ENCODE measurements around the gene SSR3.

SSR3 gene

DNA sequence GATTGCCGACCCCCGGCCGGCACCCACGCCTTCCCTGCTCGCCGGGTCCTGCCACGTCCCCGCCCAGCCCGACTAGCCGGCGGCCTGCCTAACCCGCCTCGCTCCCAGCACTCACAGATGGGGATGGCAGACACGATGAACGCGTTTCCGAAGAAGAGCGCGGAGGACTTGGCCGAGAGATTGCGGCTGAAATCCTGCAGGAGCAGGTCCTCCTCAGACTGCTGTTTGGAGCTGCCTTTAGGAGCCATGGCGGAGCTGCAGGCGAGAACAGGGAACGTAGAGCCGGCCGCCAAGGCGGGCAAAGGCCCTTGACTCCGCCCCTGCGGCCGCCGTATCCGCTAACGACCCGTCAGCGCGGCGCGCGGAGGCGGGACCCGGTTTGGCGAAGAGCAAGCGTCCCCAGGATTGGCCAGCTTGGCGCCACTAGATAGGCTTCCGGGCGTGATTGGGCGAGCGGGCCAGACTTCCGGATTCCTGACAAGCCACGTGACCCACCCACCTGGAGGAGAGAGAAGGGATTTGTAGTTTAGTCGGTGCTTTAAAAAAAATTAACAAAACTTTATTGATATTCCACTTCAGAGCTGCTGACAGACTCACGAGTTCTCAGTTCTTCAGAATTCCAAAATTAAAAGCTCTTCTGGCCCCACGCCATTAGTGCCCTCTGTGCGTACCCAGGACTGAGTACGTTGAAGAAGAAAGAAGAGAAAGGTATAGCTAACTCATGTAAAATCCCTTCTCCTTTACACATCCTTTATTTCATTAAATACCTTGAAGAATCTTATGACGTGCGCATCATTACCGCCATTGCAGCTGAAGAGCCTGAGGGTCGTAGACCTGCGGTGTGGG, at the start of gene SSR3:
SSR3 (minus strand) TSS at position 276 of the 846 bp plus-strand sequence; CDS start at position 248, 28 bp downstream.
- Histone ChIP-seq H3K27me3 (ENCODE audit: control insufficient read depth in 2 of 2, insufficient read depth in 2 of 2, low read length in 2 of 2) (no peaks in the 10 kb centered on the region), H3K4me1 (ENCODE audit: control insufficient read depth in 2 of 2, insufficient read depth in 2 of 2, low read length in 2 of 2) (peaks cover 8 to 12% of the 10 kb centered on the region in 2 donors), H3K9ac (ENCODE audit: low read depth in 1 of 2, low read length in 2 of 2) (peak within 1 kb of the TSS; percentile 88 to 90), H3K36me3 (ENCODE audit: control insufficient read depth in 2 of 2, insufficient read depth in 2 of 2, low read length in 2 of 2) (peaks cover 10 to 21% of the 10 kb centered on the region in 2 donors), H3K27ac (ENCODE audit: low read depth in 2 of 2, low read length in 2 of 2) (peak within 1 kb of the TSS; percentile 80 to 93), H3K4me3 (ENCODE audit: low read length in 2 of 2) (peak within 1 kb of the TSS; percentile 96 to 99), H3K9me3 (ENCODE audit: control insufficient read depth in 2 of 2, low read length in 2 of 2) (no peaks in the 10 kb centered on the region)

GRCh38 chr3:156604064-156604641, 49.2 kb upstream of the SSR3 start:
- Histone ChIP-seq H3K27ac (ENCODE audit: low read depth in 2 of 2, low read length in 2 of 2) (no peak overlapping the region), H3K4me3 (ENCODE audit: low read length in 2 of 2) (no peak overlapping the region), H3K27me3 (ENCODE audit: control insufficient read depth in 2 of 2, insufficient read depth in 2 of 2, low read length in 2 of 2) (no peaks in the 10 kb centered on the region), H3K4me1 (ENCODE audit: control insufficient read depth in 2 of 2, insufficient read depth in 2 of 2, low read length in 2 of 2) (peaks cover 0 to 4% of the 10 kb centered on the region in 2 donors), H3K9me3 (ENCODE audit: control insufficient read depth in 2 of 2, low read length in 2 of 2) (no peaks in the 10 kb centered on the region), H3K36me3 (ENCODE audit: control insufficient read depth in 2 of 2, insufficient read depth in 2 of 2, low read length in 2 of 2) (no peaks in the 10 kb centered on the region), H3K9ac (ENCODE audit: low read depth in 1 of 2, low read length in 2 of 2) (no peak overlapping the region)

DNA sequence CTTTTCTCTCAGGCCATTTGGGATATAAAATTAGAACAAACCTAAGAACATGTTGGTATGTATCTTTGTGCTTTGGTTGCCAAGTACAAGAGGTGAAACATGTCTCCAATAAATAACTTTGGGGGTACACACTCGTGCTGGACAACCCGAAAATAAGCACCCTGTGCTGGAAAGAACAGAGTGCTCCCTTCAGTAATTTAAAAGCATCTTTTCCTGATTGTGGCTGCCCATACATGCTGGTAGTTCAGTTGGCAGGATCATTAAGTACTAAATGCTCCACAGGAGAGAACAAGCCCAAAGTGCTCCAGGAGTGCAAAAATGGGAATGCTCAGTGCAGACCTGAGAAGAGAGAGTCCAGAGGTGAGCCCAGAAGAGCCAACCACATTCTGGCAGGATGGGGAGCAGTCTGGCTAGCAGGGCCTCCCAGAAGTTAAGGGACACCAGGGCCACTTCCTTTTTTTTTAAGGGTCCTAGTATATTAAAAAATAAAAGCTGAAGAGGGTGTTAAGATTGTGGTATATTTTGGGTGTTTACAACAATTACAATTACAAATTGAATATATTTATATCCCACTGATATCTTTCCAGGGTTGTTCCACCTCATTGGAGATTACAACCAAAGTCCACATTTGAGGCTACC, 48.6 kb upstream of the SSR3 start:
- H3K36me3 ChIP-seq (ENCODE audit: control insufficient read depth in 2 of 2, insufficient read depth in 2 of 2, low read length in 2 of 2) = no peaks in the 10 kb centered on the region
- H3K4me1 ChIP-seq (ENCODE audit: control insufficient read depth in 2 of 2, insufficient read depth in 2 of 2, low read length in 2 of 2) = peaks cover 0 to 4% of the 10 kb centered on the region in 2 donors
- H3K9me3 ChIP-seq (ENCODE audit: control insufficient read depth in 2 of 2, low read length in 2 of 2) = no peaks in the 10 kb centered on the region
- H3K27me3 ChIP-seq (ENCODE audit: control insufficient read depth in 2 of 2, insufficient read depth in 2 of 2, low read length in 2 of 2) = no peaks in the 10 kb centered on the region
- no peak overlapping the region for H3K9ac ChIP-seq (ENCODE audit: low read depth in 1 of 2, low read length in 2 of 2)
- no peak overlapping the region for H3K4me3 ChIP-seq (ENCODE audit: low read length in 2 of 2)
- H3K27ac ChIP-seq (ENCODE audit: low read depth in 2 of 2, low read length in 2 of 2) = no peak overlapping the region

- H3K9me3 ChIP-seq (ENCODE audit: control insufficient read depth in 2 of 2, low read length in 2 of 2) = no peaks in the 10 kb centered on the region
- H3K36me3 ChIP-seq (ENCODE audit: control insufficient read depth in 2 of 2, insufficient read depth in 2 of 2, low read length in 2 of 2) = no peaks in the 10 kb centered on the region
- no peak overlapping the region for H3K27ac ChIP-seq (ENCODE audit: low read depth in 2 of 2, low read length in 2 of 2)
- H3K9ac ChIP-seq (ENCODE audit: low read depth in 1 of 2, low read length in 2 of 2) = no peak overlapping the region
- peaks cover 0 to 4% of the 10 kb centered on the region in 2 donors for H3K4me1 ChIP-seq (ENCODE audit: control insufficient read depth in 2 of 2, insufficient read depth in 2 of 2, low read length in 2 of 2)
- no peaks in the 10 kb centered on the region for H3K27me3 ChIP-seq (ENCODE audit: control insufficient read depth in 2 of 2, insufficient read depth in 2 of 2, low read length in 2 of 2)
- H3K4me3 ChIP-seq (ENCODE audit: low read length in 2 of 2) = no peak overlapping the region
Measured at GRCh38 chr3:156602424-156602823, 47.5 kb upstream of the SSR3 start.

- H3K36me3 ChIP-seq (ENCODE audit: control insufficient read depth in 2 of 2, insufficient read depth in 2 of 2, low read length in 2 of 2) = no peaks in the 10 kb centered on the region
- no peak overlapping the region for H3K9ac ChIP-seq (ENCODE audit: low read depth in 1 of 2, low read length in 2 of 2)
- H3K9me3 ChIP-seq (ENCODE audit: control insufficient read depth in 2 of 2, low read length in 2 of 2) = no peaks in the 10 kb centered on the region
- no peaks in the 10 kb centered on the region for H3K27me3 ChIP-seq (ENCODE audit: control insufficient read depth in 2 of 2, insufficient read depth in 2 of 2, low read length in 2 of 2)
- H3K4me1 ChIP-seq (ENCODE audit: control insufficient read depth in 2 of 2, insufficient read depth in 2 of 2, low read length in 2 of 2) = peaks cover 0 to 4% of the 10 kb centered on the region in 2 donors
- H3K27ac ChIP-seq (ENCODE audit: low read depth in 2 of 2, low read length in 2 of 2) = no peak overlapping the region
- H3K4me3 ChIP-seq (ENCODE audit: low read length in 2 of 2) = no peak overlapping the region
Measured at GRCh38 chr3:156601497-156601896, 46.6 kb upstream of the SSR3 start.

- Histone ChIP-seq H3K4me1 (ENCODE audit: control insufficient read depth in 2 of 2, insufficient read depth in 2 of 2, low read length in 2 of 2) (peaks cover 0 to under 1% of the 10 kb centered on the region in 2 donors), H3K27me3 (ENCODE audit: control insufficient read depth in 2 of 2, insufficient read depth in 2 of 2, low read length in 2 of 2) (no peaks in the 10 kb centered on the region), H3K9ac (ENCODE audit: low read depth in 1 of 2, low read length in 2 of 2) (no peak overlapping the region), H3K4me3 (ENCODE audit: low read length in 2 of 2) (no peak overlapping the region), H3K27ac (ENCODE audit: low read depth in 2 of 2, low read length in 2 of 2) (no peak overlapping the region), H3K36me3 (ENCODE audit: control insufficient read depth in 2 of 2, insufficient read depth in 2 of 2, low read length in 2 of 2) (no peaks in the 10 kb centered on the region), H3K9me3 (ENCODE audit: control insufficient read depth in 2 of 2, low read length in 2 of 2) (no peaks in the 10 kb centered on the region)
Measured at GRCh38 chr3:156600834-156601233, 45.9 kb upstream of the SSR3 start.

DNA sequence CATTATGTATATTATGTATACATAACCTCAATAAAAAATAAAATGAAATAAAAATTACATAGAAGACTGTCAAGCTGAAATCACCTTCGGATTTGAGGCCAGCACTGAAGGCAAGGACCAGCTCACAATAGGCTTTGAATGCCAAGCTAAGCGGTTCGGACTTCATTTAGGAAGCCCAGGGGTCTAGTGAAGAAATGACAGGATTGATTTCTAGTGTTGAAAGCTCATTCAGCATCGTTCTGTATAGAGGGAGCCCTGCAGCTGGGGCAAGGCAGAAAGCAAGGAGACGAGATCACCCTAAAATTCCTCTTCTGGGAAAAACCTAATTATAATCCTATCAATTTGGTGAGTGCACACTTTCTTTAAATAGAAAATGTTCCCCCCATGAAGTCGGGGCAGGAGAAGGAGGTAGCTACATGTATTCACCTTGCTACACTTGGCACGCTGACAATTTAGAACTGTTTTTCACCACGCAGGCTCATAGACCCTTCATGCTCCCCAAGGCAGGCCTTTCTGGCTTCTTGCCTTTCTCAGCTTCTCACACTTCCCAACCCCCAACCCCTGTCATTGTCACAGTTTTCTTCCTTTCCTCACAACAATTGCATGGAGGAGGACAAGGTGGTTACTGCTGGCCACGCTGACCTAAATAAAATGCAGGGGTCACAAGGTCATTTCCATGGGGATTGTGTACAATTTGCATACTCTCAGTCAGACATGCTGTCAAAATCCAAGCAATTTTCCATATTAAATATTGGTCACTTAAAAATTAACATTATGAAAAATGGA, 44.4 kb upstream of the SSR3 start:
- H3K27ac ChIP-seq (ENCODE audit: low read depth in 2 of 2, low read length in 2 of 2) = no peak overlapping the region
- no peak overlapping the region for H3K4me3 ChIP-seq (ENCODE audit: low read length in 2 of 2)
- no peaks in the 10 kb centered on the region for H3K9me3 ChIP-seq (ENCODE audit: control insufficient read depth in 2 of 2, low read length in 2 of 2)
- H3K4me1 ChIP-seq (ENCODE audit: control insufficient read depth in 2 of 2, insufficient read depth in 2 of 2, low read length in 2 of 2) = peaks cover 0 to 2% of the 10 kb centered on the region in 2 donors
- no peak overlapping the region for H3K9ac ChIP-seq (ENCODE audit: low read depth in 1 of 2, low read length in 2 of 2)
- H3K36me3 ChIP-seq (ENCODE audit: control insufficient read depth in 2 of 2, insufficient read depth in 2 of 2, low read length in 2 of 2) = no peaks in the 10 kb centered on the region
- H3K27me3 ChIP-seq (ENCODE audit: control insufficient read depth in 2 of 2, insufficient read depth in 2 of 2, low read length in 2 of 2) = no peaks in the 10 kb centered on the region

DNA sequence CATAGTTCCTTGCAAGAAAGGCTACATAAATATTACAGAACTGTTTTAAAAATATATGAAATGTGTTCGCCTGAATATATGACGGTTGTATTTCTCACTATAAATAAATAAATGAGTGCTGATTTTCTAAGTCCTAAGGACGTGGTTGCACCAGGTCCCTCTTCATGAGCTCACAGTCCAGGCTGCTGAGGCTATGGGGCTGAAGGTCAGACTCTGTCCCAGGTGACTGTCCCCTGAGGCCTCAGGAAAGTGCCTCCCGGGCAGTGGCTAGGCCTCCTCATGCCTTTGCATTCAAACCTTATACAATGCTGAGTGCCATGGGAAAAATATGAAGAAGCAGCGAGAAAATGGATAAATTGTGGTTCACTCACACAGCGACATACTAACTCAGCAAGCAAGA, 43.5 kb upstream of the SSR3 start:
- no peak overlapping the region for H3K27ac ChIP-seq (ENCODE audit: low read depth in 2 of 2, low read length in 2 of 2)
- H3K4me3 ChIP-seq (ENCODE audit: low read length in 2 of 2) = no peak overlapping the region
- H3K27me3 ChIP-seq (ENCODE audit: control insufficient read depth in 2 of 2, insufficient read depth in 2 of 2, low read length in 2 of 2) = no peaks in the 10 kb centered on the region
- no peaks in the 10 kb centered on the region for H3K36me3 ChIP-seq (ENCODE audit: control insufficient read depth in 2 of 2, insufficient read depth in 2 of 2, low read length in 2 of 2)
- H3K9me3 ChIP-seq (ENCODE audit: control insufficient read depth in 2 of 2, low read length in 2 of 2) = no peaks in the 10 kb centered on the region
- no peak overlapping the region for H3K9ac ChIP-seq (ENCODE audit: low read depth in 1 of 2, low read length in 2 of 2)
- H3K4me1 ChIP-seq (ENCODE audit: control insufficient read depth in 2 of 2, insufficient read depth in 2 of 2, low read length in 2 of 2) = peaks cover 3 to 5% of the 10 kb centered on the region in 2 donors

- Histone ChIP-seq H3K4me3 (ENCODE audit: low read length in 2 of 2) (peak overlapping the region; percentile 7 to 46), H3K27ac (ENCODE audit: low read depth in 2 of 2, low read length in 2 of 2) (no peak overlapping the region)
Measured at GRCh38 chr3:156594219-156594683, 39.3 kb upstream of the SSR3 start.

More at GRCh38 chr3:156594219-156594683, 39.3 kb upstream of the SSR3 start:
- Histone ChIP-seq H3K36me3 (ENCODE audit: control insufficient read depth in 2 of 2, insufficient read depth in 2 of 2, low read length in 2 of 2) (no peaks in the 10 kb centered on the region), H3K9ac (ENCODE audit: low read depth in 1 of 2, low read length in 2 of 2) (no peak overlapping the region), H3K9me3 (ENCODE audit: control insufficient read depth in 2 of 2, low read length in 2 of 2) (no peaks in the 10 kb centered on the region), H3K27me3 (ENCODE audit: control insufficient read depth in 2 of 2, insufficient read depth in 2 of 2, low read length in 2 of 2) (no peaks in the 10 kb centered on the region), H3K4me1 (ENCODE audit: control insufficient read depth in 2 of 2, insufficient read depth in 2 of 2, low read length in 2 of 2) (peaks cover 3 to 5% of the 10 kb centered on the region in 2 donors)
